HepG2 (cell line): ENCODE measurements around the gene GPR176. TPM values are rescaled to one million over a fixed set of nuclear protein-coding genes. Genes with fewer than 3 reads are reported as not detected.

Experiments used
- ATM ChIP-seq: fragments of 450-650 bp; IDR thresholded peaks from 2 replicates; pipeline ENCODE4 v1.7.1; 2017; ENCODE audit warnings: mild to moderate bottlenecking, borderline replicate concordance
- ETV6 ChIP-seq: sonication (generic); formaldehyde crosslinking; conservative IDR thresholded peaks from 2 replicates; pipeline ENCODE4 v1.4.0; 2020; ENCODE audit warnings: missing genetic modification reagents
- PAXIP1 ChIP-seq: sonication (generic); formaldehyde crosslinking; conservative IDR thresholded peaks from 2 replicates; pipeline ENCODE4 v1.4.0; 2020; ENCODE audit warnings: mild to moderate bottlenecking, missing genetic modification reagents, moderate library complexity
- PRDM4 ChIP-seq: sonication (generic); formaldehyde crosslinking; IDR thresholded peaks from 2 replicates; pipeline ENCODE4 v1.9.0; 2021; ENCODE audit warnings: missing genetic modification reagents, borderline replicate concordance
- SATB2 ChIP-seq: sonication (generic); formaldehyde crosslinking; IDR thresholded peaks from 2 replicates; pipeline ENCODE4 v1.5.0; 2020; ENCODE audit warnings: missing genetic modification reagents
- SOX13 ChIP-seq, 3 experiments: fragments of 450-650 bp in 1 of 3; sonication (generic) in 1 of 3; formaldehyde crosslinking in 1 of 3; IDR thresholded peaks in 2 of 3; conservative IDR thresholded peaks in 1 of 3; 2 replicates each; pipeline versions ENCODE4 v1.5.0 to v1.6.1; 2016 to 2020; ENCODE audit warnings: antibody characterized with exemption in 1 of 3, mild to moderate bottlenecking in 1 of 3, missing compliant biosample characterization in 1 of 3, missing genetic modification reagents in 1 of 3, moderate library complexity in 1 of 3
- SOX6 ChIP-seq, 2 experiments: fragments of 450-650 bp in 1 of 2; sonication (generic) in 1 of 2; formaldehyde crosslinking in 1 of 2; IDR thresholded peaks; 2 replicates each; pipeline versions ENCODE4 v1.4.0 to v1.6.1; 2017 to 2020; ENCODE audit warnings: antibody characterized with exemption in 1 of 2, mild to moderate bottlenecking in 1 of 2, missing genetic modification reagents in 1 of 2
- polyA plus RNA-seq, 8 experiments: library from polyadenylated mRNA; depleted of rRNA in 3 of 8; stranded (reverse) in 7 of 8; unstranded in 1 of 8; fragments of >200 nt; fragmentation: Illumina TruSeq in 4 of 8; extraction: Trizol in 4 of 8; gene quantifications; 2 replicates each; pipeline versions ENCODE4 v1.2.1 to v1.2.3, GENCODE V29; 2011 to 2016; ENCODE audit warnings: low read depth in 4 of 8, missing spikeins in 1 of 8, mixed read lengths in 1 of 8; ENCODE audit not compliant: insufficient read depth in 1 of 8
- total RNA-seq, 5 experiments: library from RNA; depleted of rRNA; stranded (reverse); fragments of >200 nt; fragmentation: Illumina TruSeq; extraction: Trizol; gene quantifications; 2 replicates each; pipeline ENCODE4 v1.2.3, GENCODE V29; 2016; ENCODE audit warnings: low read depth in 1 of 5
- TF ChIP-seq, protein P1 (sequence below): sonication (generic); formaldehyde crosslinking; IDR thresholded peaks from one replicate; pipeline ENCODE4 v1.5.1; 2020; ENCODE audit warnings: mild to moderate bottlenecking, missing genetic modification reagents; ENCODE audit errors: not compliant biosample characterization
- TF ChIP-seq, protein P2 (sequence below): IDR thresholded peaks from 2 replicates; pipeline ENCODE4 v1.4.0; 2020; ENCODE audit warnings: mild to moderate bottlenecking, missing genetic modification reagents

Gene GPR176
- total and polyA plus RNA-seq, 2 of the 13 experiments (the other 11 are each of a cell fraction or from before 2014, with no cell fraction given) = 0.11 to 0.20 TPM

- TF ChIP-seq, protein P1, sequence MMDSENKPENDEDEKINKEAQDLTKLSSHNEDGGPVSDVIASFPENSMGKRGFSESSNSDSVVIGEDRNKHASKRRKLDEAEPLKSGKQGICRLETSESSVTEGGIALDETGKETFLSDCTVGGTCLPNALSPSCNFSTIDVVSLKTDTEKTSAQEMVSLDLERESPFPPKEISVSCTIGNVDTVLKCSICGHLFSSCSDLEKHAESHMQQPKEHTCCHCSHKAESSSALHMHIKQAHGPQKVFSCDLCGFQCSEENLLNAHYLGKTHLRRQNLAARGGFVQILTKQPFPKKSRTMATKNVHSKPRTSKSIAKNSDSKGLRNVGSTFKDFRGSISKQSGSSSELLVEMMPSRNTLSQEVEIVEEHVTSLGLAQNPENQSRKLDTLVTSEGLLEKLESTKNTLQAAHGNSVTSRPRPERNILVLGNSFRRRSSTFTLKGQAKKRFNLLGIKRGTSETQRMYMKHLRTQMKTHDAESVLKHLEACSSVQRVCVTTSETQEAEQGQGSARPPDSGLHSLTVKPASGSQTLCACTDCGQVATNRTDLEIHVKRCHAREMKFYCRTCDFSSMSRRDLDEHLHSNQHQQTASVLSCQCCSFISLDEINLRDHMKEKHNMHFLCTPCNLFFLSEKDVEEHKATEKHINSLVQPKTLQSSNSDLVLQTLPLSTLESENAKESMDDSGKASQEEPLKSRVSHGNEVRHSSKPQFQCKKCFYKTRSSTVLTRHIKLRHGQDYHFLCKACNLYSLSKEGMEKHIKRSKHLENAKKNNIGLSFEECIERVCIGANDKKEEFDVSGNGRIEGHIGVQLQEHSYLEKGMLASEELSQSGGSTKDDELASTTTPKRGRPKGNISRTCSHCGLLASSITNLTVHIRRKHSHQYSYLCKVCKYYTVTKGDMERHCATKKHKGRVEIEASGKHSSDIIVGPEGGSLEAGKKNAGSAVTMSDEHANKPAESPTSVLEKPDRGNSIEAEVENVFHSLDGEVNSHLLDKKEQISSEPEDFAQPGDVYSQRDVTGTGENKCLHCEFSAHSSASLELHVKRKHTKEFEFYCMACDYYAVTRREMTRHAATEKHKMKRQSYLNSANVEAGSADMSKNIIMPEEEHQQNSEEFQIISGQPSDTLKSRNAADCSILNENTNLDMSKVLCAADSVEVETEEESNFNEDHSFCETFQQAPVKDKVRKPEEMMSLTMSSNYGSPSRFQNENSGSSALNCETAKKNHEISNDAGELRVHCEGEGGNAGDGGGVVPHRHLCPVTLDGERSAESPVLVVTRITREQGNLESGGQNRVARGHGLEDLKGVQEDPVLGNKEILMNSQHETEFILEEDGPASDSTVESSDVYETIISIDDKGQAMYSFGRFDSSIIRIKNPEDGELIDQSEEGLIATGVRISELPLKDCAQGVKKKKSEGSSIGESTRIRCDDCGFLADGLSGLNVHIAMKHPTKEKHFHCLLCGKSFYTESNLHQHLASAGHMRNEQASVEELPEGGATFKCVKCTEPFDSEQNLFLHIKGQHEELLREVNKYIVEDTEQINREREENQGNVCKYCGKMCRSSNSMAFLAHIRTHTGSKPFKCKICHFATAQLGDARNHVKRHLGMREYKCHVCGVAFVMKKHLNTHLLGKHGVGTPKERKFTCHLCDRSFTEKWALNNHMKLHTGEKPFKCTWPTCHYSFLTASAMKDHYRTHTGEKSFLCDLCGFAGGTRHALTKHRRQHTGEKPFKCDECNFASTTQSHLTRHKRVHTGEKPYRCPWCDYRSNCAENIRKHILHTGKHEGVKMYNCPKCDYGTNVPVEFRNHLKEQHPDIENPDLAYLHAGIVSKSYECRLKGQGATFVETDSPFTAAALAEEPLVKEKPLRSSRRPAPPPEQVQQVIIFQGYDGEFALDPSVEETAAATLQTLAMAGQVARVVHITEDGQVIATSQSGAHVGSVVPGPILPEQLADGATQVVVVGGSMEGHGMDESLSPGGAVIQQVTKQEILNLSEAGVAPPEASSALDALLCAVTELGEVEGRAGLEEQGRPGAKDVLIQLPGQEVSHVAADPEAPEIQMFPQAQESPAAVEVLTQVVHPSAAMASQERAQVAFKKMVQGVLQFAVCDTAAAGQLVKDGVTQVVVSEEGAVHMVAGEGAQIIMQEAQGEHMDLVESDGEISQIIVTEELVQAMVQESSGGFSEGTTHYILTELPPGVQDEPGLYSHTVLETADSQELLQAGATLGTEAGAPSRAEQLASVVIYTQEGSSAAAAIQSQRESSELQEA (CRISPR knock-in tag) = no peak
- TF ChIP-seq SATB2 (CRISPR knock-in tag) (no peak), PRDM4 (CRISPR knock-in tag) (no peak), SOX6 (IDR thresholded peaks at IDR 0.05) (no peak), SOX6 (CRISPR knock-in tag; IDR thresholded peaks at IDR 0.05) (peak; percentile 52), PAXIP1 (CRISPR knock-in tag) (peak; percentile 61), SOX13 (IDR thresholded peaks at IDR 0.05) (no peak), SOX13 (CRISPR knock-in tag; conservative IDR thresholded peaks at IDR 0.05 in 1 of 2, IDR thresholded peaks at IDR 0.05 in 1 of 2) (peak in 1 of 2 experiments; percentile 56; a peak in 2 of 4 replicates), ETV6 (CRISPR knock-in tag) (no peak), ATM (no peak)
- TF ChIP-seq, protein P2, sequence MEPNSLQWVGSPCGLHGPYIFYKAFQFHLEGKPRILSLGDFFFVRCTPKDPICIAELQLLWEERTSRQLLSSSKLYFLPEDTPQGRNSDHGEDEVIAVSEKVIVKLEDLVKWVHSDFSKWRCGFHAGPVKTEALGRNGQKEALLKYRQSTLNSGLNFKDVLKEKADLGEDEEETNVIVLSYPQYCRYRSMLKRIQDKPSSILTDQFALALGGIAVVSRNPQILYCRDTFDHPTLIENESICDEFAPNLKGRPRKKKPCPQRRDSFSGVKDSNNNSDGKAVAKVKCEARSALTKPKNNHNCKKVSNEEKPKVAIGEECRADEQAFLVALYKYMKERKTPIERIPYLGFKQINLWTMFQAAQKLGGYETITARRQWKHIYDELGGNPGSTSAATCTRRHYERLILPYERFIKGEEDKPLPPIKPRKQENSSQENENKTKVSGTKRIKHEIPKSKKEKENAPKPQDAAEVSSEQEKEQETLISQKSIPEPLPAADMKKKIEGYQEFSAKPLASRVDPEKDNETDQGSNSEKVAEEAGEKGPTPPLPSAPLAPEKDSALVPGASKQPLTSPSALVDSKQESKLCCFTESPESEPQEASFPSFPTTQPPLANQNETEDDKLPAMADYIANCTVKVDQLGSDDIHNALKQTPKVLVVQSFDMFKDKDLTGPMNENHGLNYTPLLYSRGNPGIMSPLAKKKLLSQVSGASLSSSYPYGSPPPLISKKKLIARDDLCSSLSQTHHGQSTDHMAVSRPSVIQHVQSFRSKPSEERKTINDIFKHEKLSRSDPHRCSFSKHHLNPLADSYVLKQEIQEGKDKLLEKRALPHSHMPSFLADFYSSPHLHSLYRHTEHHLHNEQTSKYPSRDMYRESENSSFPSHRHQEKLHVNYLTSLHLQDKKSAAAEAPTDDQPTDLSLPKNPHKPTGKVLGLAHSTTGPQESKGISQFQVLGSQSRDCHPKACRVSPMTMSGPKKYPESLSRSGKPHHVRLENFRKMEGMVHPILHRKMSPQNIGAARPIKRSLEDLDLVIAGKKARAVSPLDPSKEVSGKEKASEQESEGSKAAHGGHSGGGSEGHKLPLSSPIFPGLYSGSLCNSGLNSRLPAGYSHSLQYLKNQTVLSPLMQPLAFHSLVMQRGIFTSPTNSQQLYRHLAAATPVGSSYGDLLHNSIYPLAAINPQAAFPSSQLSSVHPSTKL (CRISPR knock-in tag) = peak; percentile 38; the same call in 1 of the 2 replicates
These were observed 32.2 kb downstream of the GPR176 start (continued) for GRCh38 chr15:39887832-39888231.
